ENCODE results near the gene CHID1.

The CHID1 gene

DNA sequence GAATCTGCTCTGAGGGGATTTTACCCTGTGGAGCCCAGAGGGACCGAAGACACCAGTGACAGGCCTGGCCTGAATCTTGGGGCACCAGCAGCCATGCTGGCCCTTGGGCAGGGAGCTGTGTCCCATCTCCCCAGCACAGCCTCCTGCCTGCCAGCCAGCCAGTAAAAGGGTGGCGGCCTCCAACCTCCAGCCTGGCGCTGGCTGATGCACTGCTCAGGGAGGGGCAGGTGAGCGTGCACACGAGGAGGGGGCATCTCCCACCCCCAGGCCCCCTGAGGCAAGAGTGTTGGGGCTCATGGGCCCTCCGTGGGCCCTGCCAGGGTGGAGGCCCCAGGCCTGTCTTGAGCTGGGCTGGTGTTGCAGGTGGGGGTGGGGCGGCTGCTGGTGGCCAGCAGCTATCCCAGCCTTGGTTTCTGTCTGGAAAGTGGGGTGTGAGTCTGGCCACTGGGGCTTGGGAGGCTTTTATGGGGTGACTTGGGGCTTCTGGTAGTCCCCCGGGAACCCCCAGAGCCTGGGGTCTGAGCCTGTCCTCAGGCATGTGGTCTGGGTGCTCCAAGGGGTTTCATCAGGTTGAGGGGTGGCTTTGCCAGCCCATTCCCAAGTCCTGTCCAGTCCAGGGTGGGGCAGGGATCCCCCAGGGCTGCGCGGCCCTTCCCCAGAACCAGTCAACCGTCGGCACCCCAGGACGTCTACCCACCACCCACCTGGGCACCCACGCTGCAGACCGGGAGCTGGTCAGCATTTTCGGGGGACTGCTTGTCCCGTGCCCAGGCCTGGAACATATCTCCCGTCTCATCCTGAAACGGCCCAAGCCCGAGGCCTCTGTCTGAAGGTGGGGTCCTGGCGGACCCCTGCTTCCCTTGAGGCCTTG, 50.1 kb downstream of the CHID1 start:
- DNase-seq (ENCODE audit: insufficient read length) (no peak), FAIRE-seq (no peak)
- TF ChIP-seq POLR2AphosphoS5 (IDR thresholded peaks at IDR 0.05; ENCODE audit: low read depth, low read length): no peak
- TF ChIP-seq POLR2A (IDR thresholded peaks at IDR 0.05; ENCODE audit: low read depth, low read length): no peak
- TF ChIP-seq TAF1 (IDR thresholded peaks at IDR 0.05; ENCODE audit: borderline replicate concordance, low read depth, low read length): no peak

DNA sequence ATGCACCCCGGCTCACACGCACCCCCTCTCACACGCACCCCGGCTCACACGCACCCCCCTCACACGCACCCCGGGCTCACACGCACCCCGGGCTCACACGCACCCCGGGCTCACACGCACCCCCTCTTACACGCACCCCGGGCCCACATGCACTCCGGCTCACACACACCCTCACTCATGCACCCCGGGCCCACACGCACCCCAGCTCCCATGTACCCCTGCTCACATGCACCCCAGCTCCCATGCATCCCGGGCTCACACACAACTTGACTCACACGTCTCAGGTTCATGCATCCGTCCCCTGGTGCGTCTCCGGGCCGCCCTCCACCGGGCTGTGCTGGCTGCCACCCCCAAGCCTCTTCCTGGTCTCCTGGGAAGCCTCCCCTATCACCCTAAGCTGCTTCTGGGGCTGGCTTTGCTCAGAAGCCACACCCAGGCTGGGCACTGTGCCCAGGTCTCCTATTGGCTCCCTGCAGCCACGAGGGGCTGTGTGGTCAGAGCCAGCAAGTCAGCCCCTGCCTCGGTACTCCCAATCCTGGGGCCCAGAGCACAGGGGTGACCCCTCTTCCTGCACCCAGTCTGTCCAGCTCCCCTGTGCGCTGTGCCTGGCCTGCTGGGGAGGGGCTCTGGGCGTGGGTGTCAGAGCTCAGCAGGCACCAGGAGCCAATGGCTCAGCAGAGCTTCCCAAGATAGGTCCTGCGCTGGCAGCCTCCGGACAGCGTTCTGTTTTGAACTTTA, 51.0 kb downstream of the CHID1 start:
- FAIRE-seq: no peak
- no peak for DNase-seq (ENCODE audit: insufficient read length)
- TF ChIP-seq POLR2A (IDR thresholded peaks at IDR 0.05; ENCODE audit: low read depth, low read length): no peak
- no peak for TF ChIP-seq TAF1 (IDR thresholded peaks at IDR 0.05; ENCODE audit: borderline replicate concordance, low read depth, low read length)
- TF ChIP-seq POLR2AphosphoS5 (IDR thresholded peaks at IDR 0.05; ENCODE audit: low read depth, low read length): no peak

DNA sequence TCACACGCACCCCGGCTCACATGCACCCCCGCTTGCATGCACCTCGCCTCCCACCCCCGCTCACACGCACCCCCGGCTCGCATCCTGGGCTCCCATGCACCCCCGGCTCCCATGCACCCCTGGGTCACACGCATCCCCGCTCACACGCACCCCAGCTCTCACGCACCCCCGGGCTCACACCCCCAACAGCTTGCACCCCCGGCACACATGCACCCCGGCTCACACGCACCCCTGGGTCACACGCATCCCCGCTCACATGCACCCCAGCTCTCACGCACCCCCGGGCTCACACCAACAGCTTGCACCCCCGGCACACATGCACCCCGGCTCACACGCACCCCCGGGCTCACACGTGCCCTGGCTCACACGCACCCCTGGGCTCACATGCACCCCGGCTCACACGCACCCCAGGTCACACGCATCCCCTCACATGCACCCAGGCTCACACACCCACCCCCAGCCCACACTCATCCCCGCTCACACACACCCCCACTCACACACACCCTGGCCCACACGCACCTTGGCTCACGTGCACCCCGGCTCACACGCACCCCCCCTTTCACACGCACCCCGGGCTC, 51.8 kb downstream of the CHID1 start:
- FAIRE-seq (no peak), DNase-seq (ENCODE audit: insufficient read length) (no peak)
- TF ChIP-seq POLR2AphosphoS5 (IDR thresholded peaks at IDR 0.05; ENCODE audit: low read depth, low read length) (no peak), TAF1 (IDR thresholded peaks at IDR 0.05; ENCODE audit: borderline replicate concordance, low read depth, low read length) (no peak), POLR2A (IDR thresholded peaks at IDR 0.05; ENCODE audit: low read depth, low read length) (no peak)

DNA sequence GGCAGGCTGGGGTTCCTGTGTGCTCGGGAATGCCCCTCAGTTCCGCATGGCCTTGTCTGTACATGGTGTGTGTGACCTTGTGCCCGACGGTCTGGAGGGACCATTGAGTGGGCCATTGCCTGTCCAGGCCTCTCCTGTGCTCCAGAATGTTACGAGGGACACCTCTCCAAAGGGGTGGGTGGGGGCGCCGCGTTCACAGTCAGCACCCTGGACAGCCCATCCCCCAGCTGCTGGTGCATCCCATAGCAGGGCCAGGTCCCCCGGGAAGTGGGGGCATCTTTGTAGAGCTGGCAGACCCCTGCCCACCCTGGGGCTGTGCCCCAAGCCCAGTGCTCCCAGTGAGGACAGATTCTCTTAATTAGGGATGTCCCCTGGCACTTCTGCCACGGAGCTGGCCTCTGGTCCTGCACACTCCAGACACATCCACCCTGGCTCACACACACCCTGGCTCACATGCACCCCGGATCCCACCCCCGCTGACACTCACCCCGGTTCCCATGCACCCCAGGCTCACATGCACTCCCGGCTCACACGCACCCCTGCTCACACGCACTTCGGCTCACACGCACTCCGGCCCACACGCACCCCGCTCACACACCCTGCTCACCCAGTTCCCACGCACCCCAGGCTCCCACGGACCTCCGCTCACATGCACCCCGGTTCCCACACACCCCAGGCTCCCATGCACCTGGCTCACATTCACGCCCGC, 52.4 kb downstream of the CHID1 start:
- FAIRE-seq: no peak
- DNase-seq (ENCODE audit: insufficient read length): no peak
- TF ChIP-seq TAF1 (IDR thresholded peaks at IDR 0.05; ENCODE audit: borderline replicate concordance, low read depth, low read length): no peak
- TF ChIP-seq POLR2AphosphoS5 (IDR thresholded peaks at IDR 0.05; ENCODE audit: low read depth, low read length): no peak
- no peak for TF ChIP-seq POLR2A (IDR thresholded peaks at IDR 0.05; ENCODE audit: low read depth, low read length)

DNA sequence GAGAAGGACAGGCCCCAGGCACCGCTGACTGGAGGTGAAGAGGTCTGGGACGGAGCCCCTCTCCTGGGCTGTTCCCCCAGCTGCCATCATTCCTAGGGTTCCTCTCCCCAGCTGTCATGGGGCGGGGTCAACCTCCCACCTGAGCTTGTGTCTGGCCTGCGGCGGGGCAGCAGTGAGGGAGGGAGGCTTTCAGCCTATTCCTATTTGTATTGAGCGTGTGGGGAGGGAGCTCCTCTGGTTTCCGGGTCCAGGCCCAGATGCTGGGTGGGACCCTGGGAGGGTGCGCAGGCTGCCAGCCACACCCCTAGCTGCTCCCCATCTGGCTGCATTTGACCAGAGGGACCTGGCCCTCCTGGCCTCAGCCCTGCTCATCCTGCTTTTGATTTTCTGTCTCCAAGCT, 54.2 kb downstream of the CHID1 start:
- no peak for FAIRE-seq
- no peak for DNase-seq (ENCODE audit: insufficient read length)
- TF ChIP-seq TAF1 (IDR thresholded peaks at IDR 0.05; ENCODE audit: borderline replicate concordance, low read depth, low read length): no peak
- TF ChIP-seq POLR2AphosphoS5 (IDR thresholded peaks at IDR 0.05; ENCODE audit: low read depth, low read length): no peak
- TF ChIP-seq POLR2A (IDR thresholded peaks at IDR 0.05; ENCODE audit: low read depth, low read length): no peak

DNA sequence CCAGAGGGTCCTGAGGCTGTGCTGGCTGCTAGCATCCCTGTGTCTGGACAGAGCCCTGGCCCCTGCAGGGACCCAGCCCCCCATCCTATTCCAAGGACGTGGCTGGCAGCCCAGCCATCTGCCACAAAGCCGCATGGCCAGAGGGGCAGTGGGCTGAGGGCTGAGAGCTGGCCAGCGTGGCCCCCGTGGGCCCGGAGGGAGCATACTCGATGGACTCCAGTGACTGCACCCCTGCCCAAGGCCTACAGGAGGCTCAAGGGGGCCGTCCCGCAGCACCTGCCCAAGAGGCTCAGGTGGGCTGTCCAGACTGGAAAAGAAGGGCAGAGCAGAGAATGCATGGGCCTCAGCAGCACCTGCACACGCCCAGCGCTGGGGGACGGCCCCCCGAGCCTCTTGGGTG, 54.8 kb downstream of the CHID1 start:
- FAIRE-seq: no peak
- DNase-seq (ENCODE audit: insufficient read length): no peak
- TF ChIP-seq POLR2AphosphoS5 (IDR thresholded peaks at IDR 0.05; ENCODE audit: low read depth, low read length): no peak
- no peak for TF ChIP-seq TAF1 (IDR thresholded peaks at IDR 0.05; ENCODE audit: borderline replicate concordance, low read depth, low read length)
- TF ChIP-seq POLR2A (IDR thresholded peaks at IDR 0.05; ENCODE audit: low read depth, low read length): no peak

DNA sequence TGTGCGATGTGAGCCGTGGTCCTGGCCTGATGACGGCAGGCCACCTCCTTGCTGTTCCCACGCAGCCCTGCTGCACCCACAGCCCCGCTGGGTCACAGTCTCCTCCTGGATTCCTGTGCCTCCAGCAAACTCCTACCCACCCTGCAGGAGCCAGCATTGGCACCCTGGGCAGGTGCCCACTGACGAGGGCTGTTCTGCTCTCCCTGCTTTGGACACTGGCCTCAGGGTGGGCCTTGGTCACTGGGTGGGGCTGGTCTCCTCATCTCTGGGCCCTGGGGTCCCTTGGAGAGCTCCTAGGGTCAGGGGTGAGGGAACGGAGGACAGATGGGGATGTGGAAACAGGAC, 55.3 kb downstream of the CHID1 start:
- DNase-seq (ENCODE audit: insufficient read length): no peak
- no peak for FAIRE-seq
- TF ChIP-seq TAF1 (IDR thresholded peaks at IDR 0.05; ENCODE audit: borderline replicate concordance, low read depth, low read length) (no peak), POLR2AphosphoS5 (IDR thresholded peaks at IDR 0.05; ENCODE audit: low read depth, low read length) (no peak), POLR2A (IDR thresholded peaks at IDR 0.05; ENCODE audit: low read depth, low read length) (no peak)

DNA sequence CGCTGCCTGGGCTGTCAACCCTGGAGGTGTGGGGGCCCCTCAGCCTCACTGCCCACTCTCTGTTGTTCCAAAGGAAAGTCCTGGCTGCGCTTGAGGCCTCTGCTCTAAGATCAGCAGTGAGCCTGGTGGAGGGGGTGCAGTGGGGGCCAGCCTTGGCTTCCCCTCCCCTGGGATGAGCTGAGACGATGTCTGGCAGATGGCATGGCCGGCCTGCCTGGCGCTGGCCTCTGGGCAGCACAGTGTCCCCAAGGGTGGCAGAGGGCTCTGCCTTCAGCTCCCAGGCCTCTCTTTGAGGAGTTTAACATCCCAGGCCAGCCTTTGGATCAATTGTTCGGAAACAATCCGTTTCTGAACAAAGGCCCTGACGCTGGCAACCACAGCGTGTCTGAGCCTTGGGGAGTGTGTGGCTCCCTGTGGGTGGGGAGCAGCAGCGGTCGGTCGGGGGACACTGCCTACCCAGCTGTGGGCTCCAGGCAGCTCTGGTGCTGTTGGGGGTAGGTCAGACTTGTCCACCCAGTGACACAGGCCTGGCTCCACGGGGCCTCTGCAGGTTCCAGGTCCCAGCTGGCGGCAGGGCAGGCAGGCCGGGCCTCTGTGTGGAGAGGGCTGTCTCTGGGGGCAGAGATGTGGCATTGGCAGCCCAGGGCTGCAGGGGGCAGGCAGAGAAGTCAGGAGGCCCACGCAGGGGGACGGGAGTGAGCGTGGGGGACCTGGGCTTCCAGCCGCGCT, 55.8 kb downstream of the CHID1 start:
- no peak for TF ChIP-seq POLR2A (IDR thresholded peaks at IDR 0.05; ENCODE audit: low read depth, low read length)
- no peak for TF ChIP-seq TAF1 (IDR thresholded peaks at IDR 0.05; ENCODE audit: borderline replicate concordance, low read depth, low read length)
- TF ChIP-seq POLR2AphosphoS5 (IDR thresholded peaks at IDR 0.05; ENCODE audit: low read depth, low read length): no peak
- FAIRE-seq (no peak), DNase-seq (ENCODE audit: insufficient read length) (no peak)

DNA sequence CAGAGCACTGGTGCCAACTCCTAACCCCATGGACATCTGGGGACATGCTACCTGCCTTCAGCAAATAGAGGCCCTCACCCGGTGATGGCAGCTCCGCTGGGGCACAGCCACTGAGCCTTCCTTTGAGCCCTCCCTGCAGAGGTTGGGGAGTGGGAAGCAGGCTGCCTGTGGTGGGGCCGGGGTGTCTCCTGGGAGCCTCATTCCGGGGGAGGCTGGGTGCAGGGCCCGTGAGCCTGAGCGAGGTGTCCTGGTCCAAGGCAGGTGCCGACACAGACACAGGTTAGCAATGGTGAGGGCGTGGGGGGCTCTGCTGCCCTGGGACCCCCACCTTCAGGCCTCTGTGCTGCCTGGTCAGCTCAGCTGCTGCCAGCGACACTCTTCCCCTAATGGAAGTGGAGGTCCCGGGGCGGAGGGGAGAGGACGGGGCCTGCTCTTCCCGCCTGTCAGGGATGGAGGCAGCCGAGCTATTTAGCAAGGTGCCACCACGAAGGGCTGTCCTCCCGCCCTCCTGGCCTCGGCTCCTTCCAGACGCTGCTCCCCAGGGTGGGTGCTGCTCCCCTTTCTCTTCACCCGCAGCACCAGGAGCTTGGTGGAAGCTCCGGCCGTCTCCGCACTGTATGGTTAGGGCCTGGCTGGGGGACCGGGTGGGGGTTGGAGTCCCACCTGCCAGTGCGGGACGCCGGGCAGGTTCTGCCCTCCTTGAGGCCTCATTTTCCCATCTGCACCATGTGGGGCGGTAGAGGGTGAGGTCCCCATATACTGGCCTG, 56.7 kb downstream of the CHID1 start:
- FAIRE-seq (no peak), DNase-seq (ENCODE audit: insufficient read length) (no peak)
- no peak for TF ChIP-seq TAF1 (IDR thresholded peaks at IDR 0.05; ENCODE audit: borderline replicate concordance, low read depth, low read length)
- TF ChIP-seq POLR2AphosphoS5 (IDR thresholded peaks at IDR 0.05; ENCODE audit: low read depth, low read length): no peak
- TF ChIP-seq POLR2A (IDR thresholded peaks at IDR 0.05; ENCODE audit: low read depth, low read length): no peak

DNA sequence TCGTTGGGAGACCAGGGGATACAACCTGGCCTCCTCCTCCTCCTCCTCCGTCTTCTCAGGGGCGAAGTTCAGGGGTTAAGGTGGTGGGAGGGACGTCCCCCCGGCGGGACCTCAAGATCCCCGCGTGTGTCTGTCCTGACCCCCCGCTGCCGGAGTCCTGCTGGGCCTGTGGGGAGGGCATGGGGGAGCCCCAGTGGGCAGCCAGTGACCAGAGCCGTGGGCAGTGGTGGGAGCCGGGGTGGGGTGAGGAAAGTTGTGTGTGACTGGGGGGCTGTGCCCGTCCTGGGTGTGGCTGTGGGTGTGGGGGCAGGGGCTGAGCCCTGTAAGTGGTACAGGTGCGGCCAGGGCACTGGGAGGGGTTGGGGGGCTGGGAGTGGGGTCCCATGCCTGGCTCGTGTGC, 57.8 kb downstream of the CHID1 start:
- FAIRE-seq (no peak), DNase-seq (ENCODE audit: insufficient read length) (no peak)
- TF ChIP-seq POLR2A (IDR thresholded peaks at IDR 0.05; ENCODE audit: low read depth, low read length): no peak
- TF ChIP-seq TAF1 (IDR thresholded peaks at IDR 0.05; ENCODE audit: borderline replicate concordance, low read depth, low read length): no peak
- no peak for TF ChIP-seq POLR2AphosphoS5 (IDR thresholded peaks at IDR 0.05; ENCODE audit: low read depth, low read length)

All from GM12892 (cell line).